Fibroblast of pulmonary artery (primary cell): Measurements from ENCODE around the gene SEC22B.
"Not testable (repeated sequence)": the region's sequence is repeated elsewhere in the genome, so short reads cannot be mapped to it uniquely, and the experiment has no call there.

ENCODE experiments used
- DNase-seq: peaks from one replicate; pipeline ENCODE4 v3.0.0-alpha.2; 2010; ENCODE audit warnings: low read depth
- H3K4me3 ChIP-seq: replicated peaks from 2 replicates; pipeline ENCODE4 v1.5.1; 2011; ENCODE audit warnings: low read depth, mild to moderate bottlenecking, control low read depth, low read length, moderate library complexity
- TF ChIP-seq, protein P1 (sequence below): IDR thresholded peaks from 2 replicates; pipeline ENCODE4 v1.5.1; 2011; ENCODE audit warnings: mild to moderate bottlenecking, control low read depth, low read length, inconsistent platforms; ENCODE audit errors: missing control alignments

SEC22B gene

DNA sequence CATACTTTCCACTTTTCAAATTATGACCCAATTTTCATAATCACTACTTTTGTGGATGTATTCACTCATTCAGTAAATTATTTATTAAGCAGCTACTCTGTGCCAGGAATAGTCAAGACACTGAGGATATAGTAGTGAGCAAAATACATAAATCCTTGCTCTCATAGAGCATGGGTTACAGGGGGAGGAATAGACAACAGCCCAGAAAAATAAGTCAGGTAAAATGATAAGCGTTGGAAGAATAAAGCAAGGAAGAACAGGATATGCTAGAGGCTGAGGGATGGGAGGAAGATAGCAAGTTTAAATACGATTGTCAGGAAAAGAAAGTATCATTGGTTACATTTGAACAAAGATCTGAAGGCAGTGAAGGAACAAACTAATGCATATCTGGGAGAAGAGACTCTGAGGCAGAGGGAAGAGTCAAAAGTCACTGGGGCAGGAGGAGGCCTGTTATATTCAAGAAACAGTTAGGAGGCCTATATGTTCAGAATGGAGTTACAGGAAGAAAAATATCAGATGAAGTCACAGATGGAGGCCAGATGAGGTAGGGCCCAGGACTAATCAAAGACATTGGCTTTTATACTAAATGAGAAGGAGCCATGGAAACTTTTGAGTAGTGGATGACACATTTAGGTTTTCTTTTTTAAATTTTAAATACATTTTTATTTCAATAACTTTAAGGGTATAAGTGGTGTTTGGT lies 42.9 kb downstream of the SEC22B start:
- TF ChIP-seq, protein P1, sequence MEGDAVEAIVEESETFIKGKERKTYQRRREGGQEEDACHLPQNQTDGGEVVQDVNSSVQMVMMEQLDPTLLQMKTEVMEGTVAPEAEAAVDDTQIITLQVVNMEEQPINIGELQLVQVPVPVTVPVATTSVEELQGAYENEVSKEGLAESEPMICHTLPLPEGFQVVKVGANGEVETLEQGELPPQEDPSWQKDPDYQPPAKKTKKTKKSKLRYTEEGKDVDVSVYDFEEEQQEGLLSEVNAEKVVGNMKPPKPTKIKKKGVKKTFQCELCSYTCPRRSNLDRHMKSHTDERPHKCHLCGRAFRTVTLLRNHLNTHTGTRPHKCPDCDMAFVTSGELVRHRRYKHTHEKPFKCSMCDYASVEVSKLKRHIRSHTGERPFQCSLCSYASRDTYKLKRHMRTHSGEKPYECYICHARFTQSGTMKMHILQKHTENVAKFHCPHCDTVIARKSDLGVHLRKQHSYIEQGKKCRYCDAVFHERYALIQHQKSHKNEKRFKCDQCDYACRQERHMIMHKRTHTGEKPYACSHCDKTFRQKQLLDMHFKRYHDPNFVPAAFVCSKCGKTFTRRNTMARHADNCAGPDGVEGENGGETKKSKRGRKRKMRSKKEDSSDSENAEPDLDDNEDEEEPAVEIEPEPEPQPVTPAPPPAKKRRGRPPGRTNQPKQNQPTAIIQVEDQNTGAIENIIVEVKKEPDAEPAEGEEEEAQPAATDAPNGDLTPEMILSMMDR = no peak
- no peak for DNase-seq
- no peak overlapping the region for H3K4me3 ChIP-seq

DNA sequence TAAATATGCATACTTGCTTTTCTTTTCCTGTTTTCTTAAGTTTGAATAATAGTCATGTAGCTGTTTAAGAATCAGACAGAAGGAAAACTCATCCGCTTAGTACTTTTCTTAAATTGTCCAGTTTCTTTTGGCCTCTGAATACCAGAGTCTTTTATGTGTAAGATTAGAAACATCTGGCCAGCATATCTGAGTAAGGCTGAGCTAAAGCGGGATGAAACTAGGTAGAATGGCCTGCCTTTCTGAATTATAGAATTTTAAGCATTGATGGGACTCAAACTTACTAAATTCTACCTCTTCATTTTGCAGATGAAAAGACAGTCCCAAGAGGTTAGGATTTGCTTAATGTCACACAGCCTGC lies 43.9 kb downstream of the SEC22B start:
- DNase-seq = not testable (repeated sequence)

DNA sequence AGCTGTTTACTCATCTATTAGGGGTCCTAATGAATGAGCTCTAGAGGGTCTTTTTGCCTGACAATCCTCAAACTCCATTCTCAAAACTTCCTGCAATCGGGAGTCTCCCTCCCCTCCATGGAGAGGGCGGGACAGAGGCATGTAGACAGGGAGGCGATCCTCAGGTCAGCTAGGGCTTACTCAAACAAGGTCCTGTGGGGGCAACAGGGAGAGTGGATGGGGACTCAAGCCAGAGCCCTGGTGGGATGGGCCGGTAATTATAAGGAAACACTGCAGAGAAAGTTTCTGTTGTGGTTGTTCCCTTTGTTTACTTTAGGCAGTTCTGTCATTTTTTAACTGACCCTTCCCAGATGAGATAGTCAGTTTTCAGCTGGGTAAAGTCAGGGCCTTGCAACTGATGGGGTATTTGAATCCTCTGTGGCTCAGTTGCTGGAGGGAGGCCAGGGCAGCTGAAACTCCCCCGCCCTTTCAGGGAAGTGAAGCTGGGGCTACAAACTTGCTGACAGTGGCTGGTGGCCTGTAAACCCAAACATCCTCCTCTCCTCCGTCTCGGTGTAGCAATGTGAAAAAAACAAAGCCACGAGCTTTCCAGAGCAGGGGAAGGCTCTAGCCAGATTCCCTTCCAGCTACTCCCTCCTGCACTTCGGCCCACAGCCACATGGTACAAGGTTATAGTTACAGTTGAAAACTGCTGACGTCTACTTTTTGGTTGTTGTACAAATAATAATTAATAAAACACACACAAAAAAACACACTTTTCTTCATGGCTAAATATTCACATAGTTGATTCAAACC lies 44.5 kb downstream of the SEC22B start:
- DNase-seq = peak; percentile 85
- not testable (repeated sequence) for H3K4me3 ChIP-seq

More for the DNA sequence above, 43.9 kb downstream of the SEC22B start:
- H3K4me3 ChIP-seq = not testable (repeated sequence)

DNA sequence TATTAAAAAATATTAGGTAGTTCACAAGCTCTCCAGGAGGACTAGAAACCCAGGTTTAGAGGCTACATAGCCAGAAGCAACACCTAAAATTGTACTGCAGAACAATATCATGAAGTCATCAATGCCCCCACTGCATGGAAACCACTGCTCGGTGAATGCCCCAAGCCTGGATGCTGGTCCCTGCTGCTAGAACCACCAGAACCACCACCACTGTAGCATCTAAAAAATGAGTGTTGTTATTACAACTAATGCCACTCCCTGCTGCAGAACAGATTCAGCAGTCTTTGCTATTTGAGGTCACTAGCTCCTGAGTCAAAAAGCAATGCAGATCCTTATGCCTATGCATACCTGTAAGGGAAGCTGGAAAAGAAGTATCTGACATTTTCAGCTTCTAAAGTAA lies 48.4 kb downstream of the SEC22B start:
- not testable (repeated sequence) for H3K4me3 ChIP-seq, DNase-seq

DNA sequence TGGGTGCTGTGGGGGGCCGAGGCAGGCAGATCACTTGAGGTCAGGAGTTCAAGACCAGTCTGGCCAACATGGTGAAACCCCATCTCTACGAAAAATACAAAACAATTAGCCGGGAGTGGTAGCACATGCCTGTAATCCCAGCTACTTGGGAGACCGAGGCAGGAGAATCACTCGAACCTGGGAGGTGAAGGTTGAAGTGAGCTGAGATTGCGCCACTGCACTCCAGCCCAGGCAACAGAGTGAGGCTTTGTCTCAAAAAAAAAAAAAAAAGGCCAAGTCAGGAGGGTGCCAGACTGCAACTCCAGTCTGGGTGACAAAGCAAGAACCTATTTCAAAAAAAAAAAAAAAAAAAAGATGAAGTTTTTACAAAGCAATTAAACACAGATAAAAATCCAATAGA lies 50.1 kb downstream of the SEC22B start:
- DNase-seq, H3K4me3 ChIP-seq: not testable (repeated sequence)

DNA sequence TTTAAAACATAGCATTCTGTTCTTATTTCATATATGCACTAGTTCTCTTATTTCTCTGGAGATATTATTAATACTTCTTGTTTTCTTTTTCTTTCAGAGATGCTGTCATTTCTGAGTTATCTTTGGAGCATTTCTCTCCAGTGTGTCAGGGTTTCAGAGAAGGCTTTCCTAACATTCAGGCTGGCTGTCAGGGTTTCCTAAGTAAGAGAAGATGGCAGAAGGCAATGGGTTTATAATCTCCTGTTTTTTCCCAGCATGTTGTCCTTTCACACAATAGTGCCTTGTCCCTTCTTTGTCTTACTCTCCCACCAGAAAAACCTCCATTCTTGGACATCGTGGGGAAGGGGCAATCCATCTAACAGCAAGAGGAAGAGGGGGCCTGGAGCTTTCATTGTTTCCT lies 51.7 kb downstream of the SEC22B start:
- DNase-seq, H3K4me3 ChIP-seq: not testable (repeated sequence)

DNA sequence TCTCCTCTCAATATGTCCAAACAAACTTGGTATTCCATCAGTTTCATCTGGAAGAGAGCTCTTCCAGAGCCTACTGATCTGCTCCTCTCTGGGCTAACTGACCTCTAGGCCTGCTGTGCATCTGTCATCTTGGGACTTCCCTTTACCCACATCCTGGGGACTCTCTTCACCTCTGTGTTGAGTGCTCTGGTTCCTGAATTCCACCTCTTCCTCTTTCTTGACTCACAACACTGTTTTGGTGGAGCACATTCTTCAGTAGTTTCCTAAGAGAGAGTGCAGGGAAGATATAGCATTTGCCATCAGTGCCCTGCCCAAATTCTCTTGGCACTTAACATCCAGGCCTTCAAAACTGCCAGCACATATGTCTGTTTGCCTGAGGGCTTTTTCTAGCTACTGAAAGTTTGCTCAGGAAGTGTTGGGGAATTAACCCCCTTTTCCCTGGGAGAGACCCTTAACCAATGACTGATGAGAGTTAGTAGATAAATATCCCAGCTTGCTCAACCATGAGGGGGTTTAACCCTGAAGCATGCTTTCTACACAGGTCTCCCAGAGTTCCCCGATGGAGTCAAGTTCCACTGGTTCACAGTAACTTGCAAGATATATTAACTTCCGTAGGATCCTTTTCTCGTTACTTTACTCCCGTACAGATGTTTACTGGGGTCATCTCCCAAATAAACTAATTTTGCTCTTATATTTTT lies 52.4 kb downstream of the SEC22B start:
- DNase-seq, H3K4me3 ChIP-seq: not testable (repeated sequence)

DNA sequence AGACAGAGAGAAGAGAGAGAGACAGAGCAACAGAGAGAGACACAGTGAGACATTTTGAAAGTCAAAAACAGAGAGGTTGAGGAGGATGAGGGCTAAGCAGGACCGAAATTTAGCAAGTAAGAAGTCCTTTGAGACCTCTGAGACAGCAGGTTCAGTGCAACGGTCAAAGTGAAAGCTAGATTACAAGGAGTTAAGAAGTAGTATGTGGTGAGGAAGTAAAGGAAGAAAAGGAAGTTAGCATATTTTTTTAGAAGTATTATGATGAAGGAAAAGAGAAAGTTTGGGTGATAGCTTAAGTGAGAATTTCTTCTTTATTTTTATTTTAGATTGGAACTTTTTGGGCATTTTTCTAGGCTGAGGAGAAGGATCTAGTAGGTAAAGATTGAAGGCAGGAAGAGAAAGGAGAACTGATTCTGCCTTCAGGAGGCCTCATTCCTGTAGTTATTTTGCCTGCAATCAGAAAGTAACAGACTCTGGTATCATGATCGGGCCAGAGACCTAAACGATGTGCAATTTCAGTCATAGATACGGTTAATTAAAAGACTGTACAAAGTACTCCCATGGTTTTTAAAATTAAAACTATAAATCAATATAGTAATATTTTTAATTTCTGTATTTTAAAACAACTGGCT lies 53.9 kb downstream of the SEC22B start:
- H3K4me3 ChIP-seq, DNase-seq: not testable (repeated sequence)

DNA sequence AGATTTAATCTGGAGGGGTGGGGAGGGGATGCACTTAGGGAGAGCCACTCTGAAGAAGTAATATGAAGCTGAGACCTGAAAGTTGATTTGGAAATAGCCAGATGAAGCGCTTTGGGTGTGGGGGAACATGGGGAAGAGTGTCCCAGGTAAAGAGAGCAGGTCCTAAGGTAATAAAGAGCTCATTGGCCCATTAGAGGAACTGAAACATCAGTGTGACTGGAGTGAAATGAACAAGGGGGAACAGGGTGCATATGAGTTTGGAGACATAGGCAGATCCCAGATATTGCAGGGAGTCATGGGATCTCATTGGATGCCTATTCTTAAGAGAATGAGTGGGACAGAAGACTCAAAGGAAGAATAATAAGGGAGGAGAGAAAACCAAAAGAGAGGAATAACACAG lies 54.5 kb downstream of the SEC22B start:
- H3K4me3 ChIP-seq, DNase-seq: not testable (repeated sequence)

DNA sequence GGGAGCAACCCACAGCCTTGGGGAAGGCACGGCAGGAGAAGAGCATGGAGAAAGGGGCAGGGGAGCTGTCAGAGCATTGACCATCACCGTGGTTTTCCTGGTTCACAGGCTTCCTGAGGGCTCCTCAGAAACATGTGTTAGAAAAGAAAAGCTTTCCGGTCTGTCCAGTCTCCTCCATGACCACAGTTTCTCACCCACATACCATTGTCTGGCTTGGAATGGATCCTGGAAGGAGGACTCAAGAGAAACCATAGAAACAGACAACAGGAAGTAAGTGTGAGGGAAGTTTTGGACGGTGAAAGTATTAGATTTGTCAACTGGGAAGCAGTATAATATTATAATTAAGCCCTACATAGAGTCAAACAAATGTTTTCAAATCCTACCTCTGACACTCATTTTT lies 55.8 kb downstream of the SEC22B start:
- DNase-seq, H3K4me3 ChIP-seq: not testable (repeated sequence)

DNA sequence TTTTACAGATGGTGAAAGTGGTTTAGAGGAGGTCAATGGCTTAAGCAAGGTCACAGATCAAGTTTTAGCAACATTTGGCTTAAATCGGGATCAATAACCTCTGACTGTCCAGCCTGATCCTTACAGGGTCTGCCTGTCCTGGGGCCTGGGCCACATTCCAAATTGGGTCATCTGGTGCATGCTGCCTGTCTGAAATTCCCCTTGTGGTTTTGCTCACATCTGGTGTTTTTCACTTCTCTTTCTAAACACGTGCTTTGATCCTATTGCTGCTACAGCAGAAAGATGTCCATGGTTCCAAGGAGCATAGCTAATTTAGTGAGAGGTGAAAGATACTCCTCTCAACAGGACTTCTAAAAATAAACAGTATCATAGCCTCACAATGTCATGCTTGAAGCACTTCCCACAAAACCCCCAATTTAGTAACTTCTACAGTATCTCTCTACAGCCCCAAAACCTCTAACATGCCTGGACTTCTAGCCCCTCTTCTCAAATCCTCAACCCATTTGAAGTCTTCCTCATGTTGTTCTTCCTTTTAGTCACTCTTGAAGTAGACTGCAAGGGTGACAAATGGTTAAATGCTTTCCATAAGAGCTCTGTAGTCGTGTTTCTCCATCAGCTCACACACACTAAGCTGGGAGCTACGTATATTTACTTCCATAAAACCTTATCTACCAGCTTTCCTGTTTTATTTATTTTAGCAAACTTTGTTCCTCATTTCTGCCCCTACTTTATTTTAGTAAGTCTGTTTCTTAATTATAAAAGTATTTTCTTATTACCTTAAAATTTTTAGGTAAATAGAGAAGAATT lies 58.7 kb downstream of the SEC22B start:
- DNase-seq, H3K4me3 ChIP-seq: not testable (repeated sequence)

DNA sequence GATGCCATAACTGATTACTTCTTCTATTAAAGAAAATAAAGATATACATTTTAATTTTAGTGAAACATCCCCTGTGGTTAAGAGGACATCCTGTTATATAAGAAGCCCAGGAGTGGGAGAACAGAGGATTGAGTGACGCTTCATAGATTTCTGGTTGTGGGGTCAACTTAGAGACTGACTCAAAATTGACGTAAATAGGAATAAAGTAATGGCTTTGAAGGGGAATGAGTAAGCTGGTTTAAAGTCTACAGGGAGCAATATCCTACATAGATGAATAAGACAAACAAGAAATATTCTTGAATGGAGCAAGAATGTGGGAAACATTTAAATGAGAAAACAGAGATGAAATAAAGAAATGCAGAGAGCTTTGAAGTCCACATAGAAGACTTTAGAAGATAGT lies 60.2 kb downstream of the SEC22B start:
- H3K4me3 ChIP-seq, DNase-seq: not testable (repeated sequence)

DNA sequence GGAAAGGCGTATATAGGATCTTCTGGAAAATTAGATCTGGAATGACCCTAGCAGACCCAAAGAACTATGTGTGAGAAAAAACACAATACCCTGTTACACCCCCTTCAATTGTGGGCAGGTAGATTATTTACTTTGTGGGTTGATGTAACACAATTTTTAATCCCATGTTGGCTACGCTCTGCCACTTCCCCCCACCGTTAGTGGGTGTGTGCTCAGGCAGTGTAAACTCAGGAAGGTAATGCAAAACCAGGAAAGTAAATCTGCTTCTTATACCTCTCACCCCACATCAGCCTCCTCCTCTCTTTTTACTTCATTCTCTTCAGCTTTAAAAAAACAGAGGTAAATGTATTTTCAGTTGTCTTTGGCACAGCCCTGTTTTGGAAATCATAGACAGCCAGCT lies 63.2 kb downstream of the SEC22B start:
- DNase-seq, H3K4me3 ChIP-seq: not testable (repeated sequence)

DNA sequence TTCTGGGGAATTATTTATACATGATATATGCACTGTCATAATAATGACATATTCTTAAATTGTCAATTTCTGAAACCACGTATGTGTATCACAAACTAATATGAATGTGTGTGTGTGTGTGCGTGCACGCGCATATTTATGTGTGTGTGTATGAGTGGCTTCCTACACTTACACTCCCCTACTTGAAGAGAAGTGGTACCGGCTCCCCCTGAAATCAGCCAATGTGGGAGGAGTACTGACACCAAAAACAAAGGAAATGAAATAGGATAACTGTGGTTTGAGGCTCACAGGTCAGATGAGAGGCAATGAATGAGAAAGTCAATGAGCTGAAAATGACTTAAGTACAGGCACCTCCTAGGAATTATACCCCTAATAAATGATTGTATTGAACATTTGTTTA lies 64.1 kb downstream of the SEC22B start:
- not testable (repeated sequence) for H3K4me3 ChIP-seq, DNase-seq

DNA sequence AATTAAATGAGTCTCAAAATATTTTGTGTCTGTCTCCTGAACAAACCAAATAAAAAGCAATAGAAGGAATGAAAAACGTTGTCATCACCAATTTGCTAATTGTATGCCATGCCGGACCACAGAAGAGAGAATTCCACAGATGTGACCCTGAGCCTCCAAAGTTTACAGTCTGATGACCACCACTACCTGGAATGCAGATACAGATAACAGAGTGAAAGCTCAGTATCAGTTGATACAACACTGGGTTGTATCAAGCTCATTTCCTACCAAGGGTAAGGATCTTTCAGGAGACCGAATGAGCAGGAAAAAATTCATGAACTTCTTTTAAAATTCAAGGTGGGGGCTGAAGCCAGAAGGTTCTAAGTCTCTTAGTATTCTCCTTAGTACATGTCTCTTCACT lies 64.5 kb downstream of the SEC22B start:
- not testable (repeated sequence) for DNase-seq, H3K4me3 ChIP-seq

DNA sequence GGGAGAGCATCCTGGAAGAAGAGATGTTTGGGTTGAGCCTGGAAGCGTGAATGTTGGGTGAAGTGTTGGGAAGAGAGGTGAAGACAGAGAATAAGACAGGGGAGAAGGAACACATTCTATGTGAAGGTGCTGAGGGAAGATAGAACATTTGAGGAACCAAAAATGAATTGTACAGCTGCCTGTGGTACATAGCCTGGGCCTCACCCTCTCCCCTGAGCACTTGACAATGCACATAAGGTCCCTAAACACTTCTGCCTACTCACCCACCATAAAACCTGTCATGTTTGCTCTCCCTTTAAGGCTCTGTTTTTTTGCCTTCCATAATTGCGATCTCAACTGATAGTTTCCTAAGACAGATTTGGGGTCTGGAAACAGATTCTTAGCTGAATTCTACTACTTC lies 65.3 kb downstream of the SEC22B start:
- DNase-seq, H3K4me3 ChIP-seq: not testable (repeated sequence)

DNA sequence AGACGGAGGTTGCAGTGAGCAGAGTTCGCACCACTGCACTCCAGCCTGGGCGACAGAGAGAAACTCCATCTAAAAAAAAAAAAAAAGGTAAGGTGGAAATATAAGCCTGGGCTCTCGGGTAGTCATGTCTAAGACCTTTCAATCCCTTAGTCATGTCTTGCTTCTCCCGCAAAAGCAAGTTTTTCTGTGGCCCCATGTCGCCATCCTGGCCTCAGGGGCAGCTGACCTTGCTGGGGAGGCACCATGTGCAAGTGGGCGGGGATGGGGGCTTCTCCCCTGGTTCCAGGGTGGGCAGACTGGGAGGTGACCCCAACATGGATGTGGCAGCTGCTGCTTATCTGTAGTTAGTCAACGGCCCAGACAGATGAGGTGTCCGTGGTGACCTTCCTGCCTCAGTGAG lies 66.7 kb downstream of the SEC22B start:
- not testable (repeated sequence) for DNase-seq, H3K4me3 ChIP-seq
